ENCODE measurements around the gene EGFR. TPM values are rescaled to one million over a fixed set of nuclear protein-coding genes. Genes with fewer than 3 reads are reported as not detected.

Gene EGFR
- total and polyA plus RNA-seq, 7 donors, result 3.6 to 61.5 (median 35.6) TPM

- intact Hi-C loops (cut with DNase I), result no loop called here
- no peak for DNase-seq
- no peak overlapping the region for H3K4me3 ChIP-seq
- H3K27ac ChIP-seq, result peak overlapping the region in 1 of 4 donors; percentile 44
- H3K4me1 ChIP-seq, result peaks cover 0 to 42% (median 25%) of the 10 kb centered on the region in 4 donors
- no peak for TF ChIP-seq POLR2A (IDR thresholded peaks at IDR 0.05)
- no peak for TF ChIP-seq EP300 (IDR thresholded peaks at IDR 0.05)
- no peak for TF ChIP-seq POLR2AphosphoS5 (IDR thresholded peaks at IDR 0.05)
- TF ChIP-seq, protein P1, sequence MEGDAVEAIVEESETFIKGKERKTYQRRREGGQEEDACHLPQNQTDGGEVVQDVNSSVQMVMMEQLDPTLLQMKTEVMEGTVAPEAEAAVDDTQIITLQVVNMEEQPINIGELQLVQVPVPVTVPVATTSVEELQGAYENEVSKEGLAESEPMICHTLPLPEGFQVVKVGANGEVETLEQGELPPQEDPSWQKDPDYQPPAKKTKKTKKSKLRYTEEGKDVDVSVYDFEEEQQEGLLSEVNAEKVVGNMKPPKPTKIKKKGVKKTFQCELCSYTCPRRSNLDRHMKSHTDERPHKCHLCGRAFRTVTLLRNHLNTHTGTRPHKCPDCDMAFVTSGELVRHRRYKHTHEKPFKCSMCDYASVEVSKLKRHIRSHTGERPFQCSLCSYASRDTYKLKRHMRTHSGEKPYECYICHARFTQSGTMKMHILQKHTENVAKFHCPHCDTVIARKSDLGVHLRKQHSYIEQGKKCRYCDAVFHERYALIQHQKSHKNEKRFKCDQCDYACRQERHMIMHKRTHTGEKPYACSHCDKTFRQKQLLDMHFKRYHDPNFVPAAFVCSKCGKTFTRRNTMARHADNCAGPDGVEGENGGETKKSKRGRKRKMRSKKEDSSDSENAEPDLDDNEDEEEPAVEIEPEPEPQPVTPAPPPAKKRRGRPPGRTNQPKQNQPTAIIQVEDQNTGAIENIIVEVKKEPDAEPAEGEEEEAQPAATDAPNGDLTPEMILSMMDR (IDR thresholded peaks at IDR 0.05), result no peak
- H3K36me3 ChIP-seq, result no peaks in the 10 kb centered on the region
- H3K27me3 ChIP-seq, result no peaks in the 10 kb centered on the region
- no peaks in the 10 kb centered on the region for H3K9me3 ChIP-seq
- 87 to 90% methylated on average over 13 of the region's 13 CpGs for WGBS, 2 donors
Observed at GRCh38 chr7:55036950-55037736, 18.3 kb downstream of the EGFR start.

DNA sequence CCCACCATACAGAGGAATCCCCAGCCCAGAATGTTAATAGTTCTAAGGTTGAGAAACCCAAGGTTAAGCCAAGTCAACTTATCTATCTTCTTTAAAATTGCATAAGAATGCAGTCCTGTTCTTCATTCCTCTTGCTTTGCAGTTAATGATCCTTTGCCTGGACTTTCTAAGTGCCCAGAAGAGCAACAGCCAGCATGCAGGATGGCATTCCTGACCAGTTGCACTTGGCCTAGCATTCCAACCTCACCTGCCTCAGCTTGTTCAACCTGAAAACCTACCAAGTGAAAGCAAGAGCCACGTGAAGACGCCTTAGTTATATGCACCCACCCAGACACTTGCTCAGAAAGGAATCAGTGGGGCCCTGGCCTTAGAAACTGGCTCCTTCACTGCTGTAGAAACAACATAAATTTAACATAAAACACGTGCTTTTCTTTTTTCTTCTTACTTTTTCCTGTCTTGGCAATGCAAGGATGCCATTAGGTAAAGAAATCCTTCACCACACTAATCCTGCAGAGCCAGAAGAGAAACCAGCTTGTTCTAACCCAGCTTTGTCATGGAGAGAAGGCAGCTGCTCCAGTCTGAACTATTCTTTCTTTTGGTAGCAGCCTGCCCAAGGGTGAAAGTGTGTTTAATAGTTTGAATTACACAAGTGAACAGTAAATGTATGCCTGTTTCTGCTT, 25.0 kb downstream of the EGFR start:
- Histone ChIP-seq H3K27me3 (no peaks in the 10 kb centered on the region), H3K36me3 (no peaks in the 10 kb centered on the region), H3K9me3 (no peaks in the 10 kb centered on the region), H3K27ac (peak overlapping the region; percentile 53 to 83 (median 80)), H3K4me1 (peaks cover 0 to 54% (median 44%) of the 10 kb centered on the region in 4 donors), H3K4me3 (no peak overlapping the region)
- WGBS, 2 donors, result 54 to 75% methylated on average over 3 of the region's 3 CpGs
- intact Hi-C loops (cut with DNase I), result no loop called here
- no peak for DNase-seq
- TF ChIP-seq POLR2AphosphoS5 (IDR thresholded peaks at IDR 0.05) (no peak), POLR2A (IDR thresholded peaks at IDR 0.05) (no peak), EP300 (IDR thresholded peaks at IDR 0.05) (no peak)
- TF ChIP-seq, protein P1 (IDR thresholded peaks at IDR 0.05), result no peak

GRCh38 chr7:55044371-55044717, 25.5 kb downstream of the EGFR start:
- WGBS, 2 donors, result 79 to 87% methylated on average over 6 of the region's 6 CpGs
- TF ChIP-seq, protein P1 (IDR thresholded peaks at IDR 0.05), result no peak
- TF ChIP-seq POLR2A (IDR thresholded peaks at IDR 0.05) (no peak), POLR2AphosphoS5 (IDR thresholded peaks at IDR 0.05) (no peak)
- intact Hi-C loops (cut with DNase I), result no loop called here
- Histone ChIP-seq H3K27ac (peak overlapping the region; percentile 53 to 83 (median 80)), H3K36me3 (no peaks in the 10 kb centered on the region), H3K4me1 (peaks cover 0 to 58% (median 45%) of the 10 kb centered on the region in 4 donors), H3K4me3 (no peak overlapping the region), H3K9me3 (no peaks in the 10 kb centered on the region), H3K27me3 (no peaks in the 10 kb centered on the region)
- DNase-seq, result no peak

DNA sequence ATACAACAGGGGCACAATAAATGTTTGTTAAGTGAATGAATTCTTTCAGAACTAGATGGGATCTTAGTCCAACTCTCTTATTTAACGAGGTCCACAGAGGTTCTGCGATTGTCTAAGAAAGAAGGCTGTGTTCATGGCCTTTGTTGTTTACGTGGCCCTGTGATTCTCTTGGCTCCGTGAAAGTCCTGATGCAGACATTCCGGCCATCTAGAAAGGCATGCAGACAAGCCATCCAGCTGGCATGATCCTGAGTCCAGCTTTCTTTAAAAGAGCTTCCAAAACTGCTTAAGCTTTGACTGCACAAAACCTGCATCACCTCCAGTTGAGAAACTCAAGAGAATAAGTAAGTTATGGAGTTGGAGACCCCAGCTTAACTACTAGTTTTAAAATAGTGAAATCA, 26.0 kb downstream of the EGFR start:
- DNase-seq, result no peak
- H3K4me3 ChIP-seq, result no peak overlapping the region
- peak overlapping the region; percentile 53 to 83 (median 80) for H3K27ac ChIP-seq
- no peaks in the 10 kb centered on the region for H3K36me3 ChIP-seq
- TF ChIP-seq POLR2AphosphoS5 (IDR thresholded peaks at IDR 0.05) (peak in 2 of 4 donors; percentile 14 to 36), EP300 (IDR thresholded peaks at IDR 0.05) (no peak), POLR2A (IDR thresholded peaks at IDR 0.05) (no peak)
- H3K9me3 ChIP-seq, result no peaks in the 10 kb centered on the region
- no peaks in the 10 kb centered on the region for H3K27me3 ChIP-seq
- WGBS, 2 donors, result 75 to 78% methylated on average over 5 of the region's 5 CpGs
- intact Hi-C loops (cut with DNase I), result no loop called here
- H3K4me1 ChIP-seq, result peaks cover 0 to 57% (median 43%) of the 10 kb centered on the region in 4 donors

DNA sequence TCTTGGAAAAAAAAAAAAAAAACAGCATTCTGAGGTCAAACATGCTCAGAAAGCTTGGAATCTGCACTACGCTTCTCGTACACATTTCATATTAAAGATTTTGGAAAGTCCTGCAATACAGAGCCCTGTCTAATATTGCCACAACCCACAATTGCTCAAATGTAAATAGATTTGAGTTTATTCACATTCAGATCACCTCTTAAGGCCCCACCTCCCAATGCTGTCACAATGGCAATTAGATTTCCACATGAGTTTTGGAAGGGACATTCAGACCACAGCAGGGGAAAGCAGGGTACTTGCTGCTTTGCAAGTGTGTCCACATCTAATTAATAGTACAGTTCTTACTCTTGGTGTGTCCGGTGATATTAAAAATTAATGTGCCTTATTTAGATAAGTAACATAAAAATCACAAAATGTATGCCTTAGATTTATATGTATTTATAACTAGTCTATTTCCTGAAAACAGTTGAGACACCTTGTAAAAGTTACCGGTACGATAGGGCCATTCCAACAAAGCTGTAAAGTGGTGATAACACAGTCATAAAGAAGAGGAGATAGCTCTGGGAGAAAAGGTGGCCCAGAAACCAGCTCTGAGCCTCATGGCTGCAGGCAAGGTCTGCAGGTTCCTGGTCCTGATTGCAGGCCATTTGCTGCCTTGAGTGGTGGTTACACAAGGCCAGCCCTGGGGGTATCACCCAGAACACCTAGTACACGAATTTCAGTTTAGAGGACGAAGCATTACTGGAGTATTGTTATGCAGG, 27.9 kb downstream of the EGFR start:
- peak overlapping the region in 2 of 4 donors; percentile 80 to 83 for H3K27ac ChIP-seq
- 20 to 60% methylated on average over 7 of the region's 7 CpGs for WGBS, 2 donors
- TF ChIP-seq POLR2AphosphoS5 (IDR thresholded peaks at IDR 0.05) (no peak), EP300 (IDR thresholded peaks at IDR 0.05) (no peak)
- TF ChIP-seq, protein P1 (IDR thresholded peaks at IDR 0.05), result no peak
- no peaks in the 10 kb centered on the region for H3K36me3 ChIP-seq
- intact Hi-C loops (cut with DNase I), result no loop called here
- no peaks in the 10 kb centered on the region for H3K9me3 ChIP-seq
- H3K4me1 ChIP-seq, result peaks cover 0 to 57% (median 37%) of the 10 kb centered on the region in 4 donors
- no peak for DNase-seq
- H3K4me3 ChIP-seq, result no peak overlapping the region
- H3K27me3 ChIP-seq, result no peaks in the 10 kb centered on the region

Measured in sigmoid colon (tissue), 7 donors.